Measurements from ENCODE around the gene NHS. TPM values are rescaled to one million over a fixed set of nuclear protein-coding genes. Genes with fewer than 3 reads are reported as not detected.

Gene NHS
- total and polyA plus RNA-seq, 4 experiments from 2014 or later, result 0.09 to 0.67 TPM; not detected in 2

- intact Hi-C loops (cut with micrococcal nuclease), result no loop called here
- Histone ChIP-seq H3K4me1 (ENCODE audit: insufficient read depth, low read length) (no peaks in the 10 kb centered on the region), H3K36me3 (ENCODE audit: insufficient read depth, low read length) (no peaks in the 10 kb centered on the region), H3K27me3 (ENCODE audit: insufficient read depth, low read length) (no peaks in the 10 kb centered on the region), H3K27ac (ENCODE audit: low read depth, low read length) (no peak overlapping the region), H3K4me3 (ENCODE audit: low read length in 2 of 2) (no peak overlapping the region), H3K9me3 (ENCODE audit: control insufficient read depth in 1 of 2, low read length in 2 of 2) (no peaks in the 10 kb centered on the region)
- no peaks in the 10 kb centered on the region for H3K36me3 Mint-ChIP-seq
- H3K9me3 Mint-ChIP-seq, result peaks cover 0 to 1% (median 0%) of the 10 kb centered on the region in 8 donors
- DNase-seq, result no peak
- ChIA-PET CTCF (ENCODE audit: partially characterized antibody) (no interaction called here), POLR2A (ENCODE audit: partially characterized antibody) (no interaction called here)
- H3K4me3 Mint-ChIP-seq, result no peak overlapping the region
- H3K4me1 Mint-ChIP-seq, result peaks cover 0 to 4% (median 0%) of the 10 kb centered on the region in 4 donors
- no peak overlapping the region for H3K27ac Mint-ChIP-seq
- peaks cover 0 to 3% of the 10 kb centered on the region in 2 donors for H3K27me3 Mint-ChIP-seq
Measured at GRCh38 chrX:17544821-17545220, 169.8 kb downstream of the NHS start.

DNA sequence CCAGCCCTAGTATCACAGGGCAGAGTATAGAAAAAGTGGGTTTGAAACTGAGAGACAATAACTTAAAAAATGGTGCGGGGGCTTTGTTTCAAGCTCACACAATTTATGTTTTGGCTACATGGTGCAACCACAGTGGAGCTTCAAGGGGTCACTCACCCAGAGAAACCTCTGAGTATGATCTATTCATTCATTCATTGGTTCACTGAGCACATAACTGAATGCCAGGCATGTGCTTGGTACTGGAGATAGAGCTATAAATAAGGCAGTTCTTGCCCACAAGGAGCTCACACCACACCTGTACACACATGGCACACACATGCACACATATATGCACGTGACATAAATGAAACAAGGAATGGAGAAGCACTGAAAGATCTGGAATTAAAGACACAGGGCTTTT is 171.4 kb downstream of the NHS start:
- ChIA-PET CTCF (ENCODE audit: partially characterized antibody) (no interaction called here), POLR2A (ENCODE audit: partially characterized antibody) (no interaction called here)
- Mint-ChIP-seq H3K4me3 (no peak overlapping the region), H3K9me3 (peaks cover 0 to 1% (median 0%) of the 10 kb centered on the region in 8 donors), H3K4me1 (peaks cover 0 to 4% (median 0%) of the 10 kb centered on the region in 4 donors), H3K27ac (no peak overlapping the region), H3K36me3 (no peaks in the 10 kb centered on the region), H3K27me3 (peaks cover 0 to 3% of the 10 kb centered on the region in 2 donors)
- DNase-seq, result no peak
- H3K27me3 ChIP-seq (ENCODE audit: insufficient read depth, low read length), result no peaks in the 10 kb centered on the region
- no peaks in the 10 kb centered on the region for H3K9me3 ChIP-seq (ENCODE audit: control insufficient read depth in 1 of 2, low read length in 2 of 2)
- no peaks in the 10 kb centered on the region for H3K36me3 ChIP-seq (ENCODE audit: insufficient read depth, low read length)
- no peak overlapping the region for H3K27ac ChIP-seq (ENCODE audit: low read depth, low read length)
- no peak overlapping the region for H3K4me3 ChIP-seq (ENCODE audit: low read length in 2 of 2)
- no peaks in the 10 kb centered on the region for H3K4me1 ChIP-seq (ENCODE audit: insufficient read depth, low read length)
- intact Hi-C loops (cut with micrococcal nuclease), result no loop called here

DNA sequence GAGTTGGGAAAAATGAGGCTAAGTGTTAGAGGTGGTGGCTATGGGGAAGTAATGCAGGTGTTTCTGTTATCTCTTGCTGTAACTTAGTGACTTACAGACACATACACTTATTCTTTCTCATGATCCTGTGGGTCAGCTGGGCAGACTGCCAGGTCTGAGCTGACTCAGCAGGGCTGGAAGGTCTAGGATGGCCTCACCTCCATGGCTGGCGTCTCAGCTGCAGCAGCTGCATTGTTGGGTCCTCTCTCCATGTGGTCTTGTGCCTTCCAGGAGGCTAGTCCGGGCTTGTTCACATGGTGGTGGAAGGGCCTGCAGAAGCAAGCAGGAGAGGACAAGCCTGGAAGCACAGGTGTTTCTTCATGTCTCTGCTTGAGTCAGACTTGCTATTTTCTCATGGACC is 172.7 kb downstream of the NHS start:
- peaks cover 0 to 4% (median 0%) of the 10 kb centered on the region in 4 donors for H3K4me1 Mint-ChIP-seq
- POLR2A ChIA-PET (ENCODE audit: partially characterized antibody), result interaction anchor here (0.6 kb wide), 1 partner anchor 193 kb away, joined by 3 read pairs; no protein-coding TSS in a partner anchor
- H3K27me3 Mint-ChIP-seq, result peaks cover 0 to 3% of the 10 kb centered on the region in 2 donors
- Histone ChIP-seq H3K36me3 (ENCODE audit: insufficient read depth, low read length) (no peaks in the 10 kb centered on the region), H3K4me3 (ENCODE audit: low read length in 2 of 2) (no peak overlapping the region), H3K27ac (ENCODE audit: low read depth, low read length) (no peak overlapping the region), H3K4me1 (ENCODE audit: insufficient read depth, low read length) (no peaks in the 10 kb centered on the region), H3K9me3 (ENCODE audit: control insufficient read depth in 1 of 2, low read length in 2 of 2) (no peaks in the 10 kb centered on the region), H3K27me3 (ENCODE audit: insufficient read depth, low read length) (no peaks in the 10 kb centered on the region)
- H3K4me3 Mint-ChIP-seq, result no peak overlapping the region
- CTCF ChIA-PET (ENCODE audit: partially characterized antibody), result no interaction called here
- no peaks in the 10 kb centered on the region for H3K9me3 Mint-ChIP-seq
- intact Hi-C loops (cut with micrococcal nuclease), result no loop called here
- no peak for DNase-seq
- H3K27ac Mint-ChIP-seq, result no peak overlapping the region
- H3K36me3 Mint-ChIP-seq, result no peaks in the 10 kb centered on the region

DNA sequence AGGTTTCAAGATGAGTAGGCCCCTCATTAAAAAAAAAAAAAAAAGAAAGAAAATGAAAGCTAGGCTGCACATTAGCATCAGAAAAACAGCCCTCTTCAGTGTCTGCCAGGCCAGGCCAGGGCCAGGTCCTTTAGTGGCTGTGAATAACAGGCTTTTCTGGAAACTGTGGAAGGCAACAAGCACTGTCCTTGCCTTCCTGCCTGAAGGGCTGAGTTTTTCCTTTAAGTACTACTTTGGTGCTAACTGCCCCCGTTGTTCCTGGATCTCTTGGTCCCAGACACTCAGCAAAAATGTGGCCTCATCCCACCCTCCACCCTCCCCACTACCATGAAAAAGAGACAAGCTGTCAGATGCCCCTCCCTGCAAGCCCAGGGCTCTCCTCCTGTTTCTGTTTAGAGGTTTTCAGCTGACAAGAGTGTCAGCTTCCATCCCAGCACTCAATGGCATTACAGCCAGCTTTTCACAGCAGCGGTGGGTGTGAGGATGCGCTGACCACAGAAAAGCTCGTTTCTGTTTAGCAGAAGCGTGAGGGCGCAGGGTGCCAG is 174.2 kb downstream of the NHS start:
- Histone ChIP-seq H3K4me1 (ENCODE audit: insufficient read depth, low read length) (no peaks in the 10 kb centered on the region), H3K4me3 (ENCODE audit: low read length in 2 of 2) (no peak overlapping the region), H3K27me3 (ENCODE audit: insufficient read depth, low read length) (no peaks in the 10 kb centered on the region), H3K36me3 (ENCODE audit: insufficient read depth, low read length) (no peaks in the 10 kb centered on the region), H3K27ac (ENCODE audit: low read depth, low read length) (no peak overlapping the region), H3K9me3 (ENCODE audit: control insufficient read depth in 1 of 2, low read length in 2 of 2) (no peaks in the 10 kb centered on the region)
- Mint-ChIP-seq H3K4me3 (no peak overlapping the region), H3K9me3 (no peaks in the 10 kb centered on the region), H3K27ac (no peak overlapping the region), H3K27me3 (peaks cover 0 to 3% of the 10 kb centered on the region in 2 donors), H3K4me1 (peaks cover 0 to 4% (median 0%) of the 10 kb centered on the region in 4 donors), H3K36me3 (no peaks in the 10 kb centered on the region)
- CTCF ChIA-PET (ENCODE audit: partially characterized antibody), result no interaction called here
- DNase-seq, result no peak
- intact Hi-C loops (cut with micrococcal nuclease), result no loop called here
- POLR2A ChIA-PET (ENCODE audit: partially characterized antibody), result no interaction called here

GRCh38 chrX:17550011-17550410 is 175.0 kb downstream of the NHS start:
- intact Hi-C loops (cut with micrococcal nuclease), result no loop called here
- peaks cover 0 to 4% (median 0%) of the 10 kb centered on the region in 4 donors for H3K4me1 Mint-ChIP-seq
- no peak overlapping the region for H3K4me3 Mint-ChIP-seq
- H3K36me3 Mint-ChIP-seq, result no peaks in the 10 kb centered on the region
- no peaks in the 10 kb centered on the region for H3K4me1 ChIP-seq (ENCODE audit: insufficient read depth, low read length)
- no peak overlapping the region for H3K4me3 ChIP-seq (ENCODE audit: low read length in 2 of 2)
- H3K27me3 ChIP-seq (ENCODE audit: insufficient read depth, low read length), result no peaks in the 10 kb centered on the region
- ChIA-PET CTCF (ENCODE audit: partially characterized antibody) (no interaction called here), POLR2A (ENCODE audit: partially characterized antibody) (no interaction called here)
- DNase-seq, result no peak
- H3K27me3 Mint-ChIP-seq, result peaks cover 0 to 4% of the 10 kb centered on the region in 2 donors
- no peak overlapping the region for H3K27ac ChIP-seq (ENCODE audit: low read depth, low read length)
- H3K9me3 Mint-ChIP-seq, result no peaks in the 10 kb centered on the region
- H3K36me3 ChIP-seq (ENCODE audit: insufficient read depth, low read length), result no peaks in the 10 kb centered on the region
- no peaks in the 10 kb centered on the region for H3K9me3 ChIP-seq (ENCODE audit: control insufficient read depth in 1 of 2, low read length in 2 of 2)
- H3K27ac Mint-ChIP-seq, result no peak overlapping the region

- H3K27ac ChIP-seq (ENCODE audit: low read depth, low read length), result no peak overlapping the region
- Mint-ChIP-seq H3K4me1 (peaks cover 0 to 4% (median 0%) of the 10 kb centered on the region in 4 donors), H3K4me3 (no peak overlapping the region), H3K27me3 (peaks cover 0 to 1% of the 10 kb centered on the region in 2 donors), H3K27ac (no peak overlapping the region), H3K9me3 (no peaks in the 10 kb centered on the region), H3K36me3 (no peaks in the 10 kb centered on the region)
- no peak for DNase-seq
- ChIA-PET POLR2A (ENCODE audit: partially characterized antibody) (no interaction called here), CTCF (ENCODE audit: partially characterized antibody) (no interaction called here)
- no peaks in the 10 kb centered on the region for H3K36me3 ChIP-seq (ENCODE audit: insufficient read depth, low read length)
- H3K9me3 ChIP-seq (ENCODE audit: control insufficient read depth in 1 of 2, low read length in 2 of 2), result no peaks in the 10 kb centered on the region
- no peaks in the 10 kb centered on the region for H3K27me3 ChIP-seq (ENCODE audit: insufficient read depth, low read length)
- H3K4me1 ChIP-seq (ENCODE audit: insufficient read depth, low read length), result no peaks in the 10 kb centered on the region
- intact Hi-C loops (cut with micrococcal nuclease), result no loop called here
- no peak overlapping the region for H3K4me3 ChIP-seq (ENCODE audit: low read length in 2 of 2)
Measured at GRCh38 chrX:17552044-17552650, 177.1 kb downstream of the NHS start.

- H3K36me3 ChIP-seq (ENCODE audit: insufficient read depth, low read length), result no peaks in the 10 kb centered on the region
- ChIA-PET POLR2A (ENCODE audit: partially characterized antibody) (no interaction called here), CTCF (ENCODE audit: partially characterized antibody) (no interaction called here)
- H3K4me1 ChIP-seq (ENCODE audit: insufficient read depth, low read length), result no peaks in the 10 kb centered on the region
- H3K27ac ChIP-seq (ENCODE audit: low read depth, low read length), result no peak overlapping the region
- H3K4me1 Mint-ChIP-seq, result peaks cover 0 to 4% (median 0%) of the 10 kb centered on the region in 4 donors
- H3K9me3 Mint-ChIP-seq, result no peaks in the 10 kb centered on the region
- no peaks in the 10 kb centered on the region for H3K36me3 Mint-ChIP-seq
- H3K27me3 ChIP-seq (ENCODE audit: insufficient read depth, low read length), result no peaks in the 10 kb centered on the region
- H3K27me3 Mint-ChIP-seq, result peaks cover 0 to 1% of the 10 kb centered on the region in 2 donors
- intact Hi-C loops (cut with micrococcal nuclease), result no loop called here
- no peak overlapping the region for H3K27ac Mint-ChIP-seq
- H3K4me3 ChIP-seq (ENCODE audit: low read length in 2 of 2), result no peak overlapping the region
- no peaks in the 10 kb centered on the region for H3K9me3 ChIP-seq (ENCODE audit: control insufficient read depth in 1 of 2, low read length in 2 of 2)
- no peak overlapping the region for H3K4me3 Mint-ChIP-seq
- no peak for DNase-seq
Measured at GRCh38 chrX:17553469-17553868, 178.5 kb downstream of the NHS start.

Measured in CD4-positive, alpha-beta memory T cell (primary cell).